NCI-H510A (cell line): ENCODE measurements around the gene DLEU7.

Source experiments
- DNase-seq: peaks from one replicate; lab custom pipeline; 2025; lab: John Stamatoyannopoulos, UW

Gene DLEU7

GRCh38 chr13:50843257-50844083, at the start of gene DLEU7:
TSS of gene DLEU7 (minus strand) at chr13:50843692. CDS start at chr13:50843646, 46 bp downstream.
- DNase-seq = no peak

- no peak for DNase-seq
Measured at GRCh38 chr13:50892210-50892944, 48.9 kb upstream of the DLEU7 start.

GRCh38 chr13:50891206-50891605, 47.7 kb upstream of the DLEU7 start:
- no peak for DNase-seq

GRCh38 chr13:50889317-50889716, 45.8 kb upstream of the DLEU7 start:
- no peak for DNase-seq

GRCh38 chr13:50888362-50888761, 44.9 kb upstream of the DLEU7 start:
- DNase-seq = no peak

- DNase-seq = no peak
Measured at GRCh38 chr13:50887151-50887550, 43.7 kb upstream of the DLEU7 start.

- DNase-seq = no peak
Measured at GRCh38 chr13:50884265-50884664, 40.8 kb upstream of the DLEU7 start.

GRCh38 chr13:50883728-50884127, 40.2 kb upstream of the DLEU7 start:
- DNase-seq = no peak

- no peak for DNase-seq
Measured at GRCh38 chr13:50882816-50883435, 39.4 kb upstream of the DLEU7 start.

- no peak for DNase-seq
Measured at GRCh38 chr13:50873991-50874390, 30.5 kb upstream of the DLEU7 start.

- no peak for DNase-seq
Measured at GRCh38 chr13:50873467-50873866, 30.0 kb upstream of the DLEU7 start.

GRCh38 chr13:50871405-50871804, 27.9 kb upstream of the DLEU7 start:
- DNase-seq = no peak

GRCh38 chr13:50867637-50867945, 24.1 kb upstream of the DLEU7 start:
- no peak for DNase-seq

GRCh38 chr13:50866817-50867636, 23.5 kb upstream of the DLEU7 start:
- no peak for DNase-seq

- no peak for DNase-seq
Measured at GRCh38 chr13:50864492-50864891, 21.0 kb upstream of the DLEU7 start.

- no peak for DNase-seq
Measured at GRCh38 chr13:50855681-50856080, 12.2 kb upstream of the DLEU7 start.

GRCh38 chr13:50850445-50850844, 7.0 kb upstream of the DLEU7 start:
- DNase-seq = no peak

- DNase-seq = no peak
Measured at GRCh38 chr13:50847501-50847900, 4.0 kb upstream of the DLEU7 start.

- no peak for DNase-seq
Measured at GRCh38 chr13:50846861-50847475, 3.5 kb upstream of the DLEU7 start.

- no peak for DNase-seq
Measured at GRCh38 chr13:50845211-50845610, 1.7 kb upstream of the DLEU7 start.

GRCh38 chr13:50844084-50844875, 788 bp upstream of the DLEU7 start:
- no peak for DNase-seq
